Fibroblast of skin of left biceps (primary cell): ENCODE results near the gene RNF138.
"Not testable (repeated sequence)": the region's sequence is repeated elsewhere in the genome, so short reads cannot be mapped to it uniquely, and the experiment has no call there.

ENCODE experiments used
- DNase-seq, 2 experiments: peaks; one replicate each; pipeline ENCODE4 v3.0.0-alpha.2; 2013; ENCODE audit warnings: low read depth in 2 of 2

Gene RNF138, protein sequence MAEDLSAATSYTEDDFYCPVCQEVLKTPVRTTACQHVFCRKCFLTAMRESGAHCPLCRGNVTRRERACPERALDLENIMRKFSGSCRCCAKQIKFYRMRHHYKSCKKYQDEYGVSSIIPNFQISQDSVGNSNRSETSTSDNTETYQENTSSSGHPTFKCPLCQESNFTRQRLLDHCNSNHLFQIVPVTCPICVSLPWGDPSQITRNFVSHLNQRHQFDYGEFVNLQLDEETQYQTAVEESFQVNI

DNA sequence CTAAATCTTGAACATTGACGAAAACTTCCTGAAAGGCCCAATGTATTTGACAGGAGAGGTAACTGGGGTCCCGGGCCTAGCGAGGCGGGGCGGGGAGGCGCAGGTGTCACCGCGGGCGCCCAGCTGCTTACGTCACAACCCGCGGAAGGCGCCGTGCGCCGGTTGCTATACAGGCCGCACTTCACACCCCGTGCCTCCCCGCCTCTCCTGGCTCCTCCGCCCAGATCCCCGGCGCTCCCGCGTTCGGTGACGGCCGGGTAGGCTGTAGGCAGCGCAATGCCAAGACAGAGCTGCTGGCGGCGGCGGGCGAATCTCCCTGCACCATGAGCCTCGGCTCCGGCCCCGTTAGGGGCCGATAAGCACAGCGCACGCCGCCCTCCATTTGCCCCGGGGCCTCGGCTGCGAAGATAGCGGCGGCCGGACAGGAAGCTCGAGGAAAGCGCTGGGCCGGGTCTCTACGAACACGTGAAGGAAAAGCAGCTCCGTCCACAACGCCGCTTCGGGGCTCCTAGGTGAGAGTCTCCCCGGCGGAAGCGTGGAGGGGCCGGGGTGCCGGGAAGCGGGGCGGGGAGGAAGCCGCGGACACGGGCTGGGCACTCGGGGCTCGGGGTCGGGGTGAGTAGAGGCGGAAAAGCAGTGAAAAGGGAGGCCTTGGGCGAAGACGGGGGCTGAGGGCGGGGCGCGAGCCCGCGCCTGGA is at the start of gene RNF138:
TSS of gene RNF138 (plus strand) at position 151 of the 698 bp plus-strand sequence. CDS start 903 bp downstream, outside the sequence.
- peak; percentile 41 to 45 for DNase-seq

DNA sequence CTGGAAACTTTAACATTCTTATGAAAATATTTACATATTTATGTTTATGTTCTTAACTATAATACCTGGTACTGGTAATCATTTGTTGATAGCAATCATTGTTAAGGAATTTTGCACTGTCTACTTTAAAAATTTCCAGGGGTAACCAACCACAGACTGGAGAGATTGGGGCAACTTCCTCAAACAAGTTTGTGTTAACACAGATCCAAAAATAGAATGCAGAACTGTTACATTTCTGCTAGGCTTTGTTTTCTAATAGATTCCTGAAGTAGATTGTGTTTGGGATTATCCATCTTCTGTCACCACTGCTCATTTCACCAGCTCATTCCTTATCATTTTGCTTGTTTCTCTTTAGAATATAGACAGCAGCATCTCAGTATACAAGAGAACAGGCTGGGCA is 49.3 kb upstream of the RNF138 start:
- no peak for DNase-seq

DNA sequence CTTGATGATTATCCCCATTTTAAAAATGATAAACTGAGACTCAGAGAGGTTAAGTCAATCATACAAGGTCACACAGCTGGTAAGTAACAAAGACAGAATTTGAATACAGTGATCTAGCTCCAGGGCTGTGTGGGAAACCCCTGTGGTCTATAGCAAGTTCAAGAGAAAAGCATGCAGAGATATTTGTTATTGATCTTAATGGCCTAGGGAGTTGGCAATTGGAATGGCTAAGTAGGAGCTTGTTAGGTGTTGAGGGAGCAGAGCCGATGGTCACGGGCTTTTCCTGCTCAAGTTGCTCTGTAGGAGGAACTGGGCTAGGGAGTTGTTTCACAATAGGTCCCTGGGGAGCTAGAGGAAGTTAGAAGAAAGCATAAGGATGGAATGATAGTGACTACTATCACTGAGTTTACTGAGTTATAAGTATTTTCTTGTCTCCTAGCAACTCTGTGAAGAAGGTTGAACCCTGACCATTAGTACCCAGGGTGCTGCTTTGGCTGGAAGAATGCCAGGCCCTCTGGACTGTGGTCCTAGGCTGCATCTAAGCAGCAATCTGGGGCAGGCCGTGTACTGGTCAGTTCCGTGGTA is 43.1 kb upstream of the RNF138 start:
- DNase-seq, result peak; percentile 9 to 19

DNA sequence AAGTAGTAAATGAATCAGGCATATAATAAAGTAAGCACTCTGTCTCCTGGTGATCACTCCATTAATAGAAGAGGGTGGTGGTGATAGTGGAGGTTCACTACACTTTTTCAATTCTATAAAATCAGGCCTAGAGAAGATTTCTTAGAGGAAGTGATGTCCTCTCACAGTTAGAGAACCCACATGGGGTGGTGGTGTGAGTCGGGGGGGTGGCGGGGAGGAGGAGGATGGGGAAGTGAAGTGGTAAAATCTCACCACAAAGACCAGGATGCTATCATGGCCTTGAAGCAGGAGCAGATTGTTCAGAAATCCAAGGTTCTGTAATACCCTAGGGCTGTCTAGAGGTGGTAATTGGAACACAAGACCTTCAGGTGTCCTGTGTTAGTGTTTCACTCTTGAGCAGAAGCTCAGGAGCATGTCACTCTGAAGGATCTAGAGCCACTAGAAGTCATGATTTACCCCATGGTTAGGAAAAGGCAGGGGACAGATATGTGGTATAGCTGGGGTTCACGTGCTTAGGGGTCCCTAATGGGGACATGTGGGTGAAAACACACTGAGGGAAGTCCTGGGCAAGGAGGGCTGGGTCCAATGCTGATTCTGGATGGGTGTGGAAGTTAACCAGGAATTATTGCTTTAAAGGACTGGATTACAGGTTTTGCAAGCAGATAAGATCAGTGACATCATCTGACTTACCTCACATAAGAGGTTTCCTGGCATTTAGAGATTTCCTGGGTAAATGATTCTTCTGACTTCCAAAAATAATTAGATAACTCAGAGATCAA is 42.1 kb upstream of the RNF138 start:
- DNase-seq, result no peak

DNA sequence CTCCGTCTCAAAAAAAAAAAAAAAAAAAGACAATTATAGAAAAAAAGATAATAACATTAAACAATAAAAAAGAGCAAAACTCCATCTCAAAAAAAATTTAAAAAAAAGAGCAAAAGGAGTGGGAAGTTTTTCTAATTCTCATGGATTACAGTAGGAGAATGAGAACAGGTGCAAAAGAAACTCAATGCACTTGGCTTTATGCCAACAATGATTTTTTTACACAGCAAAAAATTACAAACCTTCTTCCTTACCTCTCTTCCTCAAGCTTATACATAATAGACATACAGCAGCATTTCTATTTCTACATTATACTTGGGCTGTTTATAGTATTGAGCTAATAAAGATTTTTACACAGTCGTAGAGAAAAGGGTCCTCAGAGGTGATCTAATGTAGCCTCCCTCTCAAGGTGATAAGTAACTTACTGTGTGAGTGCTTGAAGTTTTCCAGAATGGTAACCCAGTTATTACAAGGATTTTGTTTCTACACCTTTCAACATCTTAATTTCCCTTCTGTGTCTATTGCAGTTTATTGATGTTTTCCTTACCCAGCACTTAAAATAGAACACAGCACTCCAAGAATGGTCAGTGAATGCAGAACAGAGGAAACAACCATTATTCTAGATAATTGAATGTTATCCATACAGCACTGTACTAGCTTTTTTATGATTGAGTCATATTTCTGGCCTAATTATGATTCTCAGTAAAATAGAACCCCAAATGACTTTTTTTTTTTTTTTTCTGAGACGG is 34.9 kb upstream of the RNF138 start:
- DNase-seq, result no peak

DNA sequence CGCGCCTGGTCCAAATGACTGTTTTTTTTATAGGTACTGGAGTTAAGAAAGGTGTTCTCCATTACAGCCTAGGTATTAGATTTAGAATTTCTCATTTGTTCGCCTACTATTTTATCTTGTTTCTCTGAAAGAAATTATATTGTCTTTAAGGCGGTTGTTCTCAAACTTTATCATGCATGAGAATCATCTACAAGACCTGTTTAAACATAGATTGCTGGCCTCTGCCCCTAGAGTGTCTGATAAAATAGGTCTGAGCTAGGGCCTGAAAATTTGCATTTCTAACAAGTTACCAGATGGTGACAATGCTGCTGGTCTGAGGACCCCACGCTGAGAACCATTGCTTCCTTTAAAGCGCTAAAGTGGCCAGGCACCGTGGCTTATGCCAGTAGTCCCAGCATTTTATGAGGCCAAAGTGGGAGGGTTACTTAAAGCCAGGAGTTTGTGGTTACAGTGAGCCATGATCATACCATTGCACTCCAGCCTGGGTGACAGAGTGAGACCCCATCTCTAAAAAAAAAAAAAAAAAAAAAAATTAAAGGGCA is 34.0 kb upstream of the RNF138 start:
- DNase-seq, result no peak

DNA sequence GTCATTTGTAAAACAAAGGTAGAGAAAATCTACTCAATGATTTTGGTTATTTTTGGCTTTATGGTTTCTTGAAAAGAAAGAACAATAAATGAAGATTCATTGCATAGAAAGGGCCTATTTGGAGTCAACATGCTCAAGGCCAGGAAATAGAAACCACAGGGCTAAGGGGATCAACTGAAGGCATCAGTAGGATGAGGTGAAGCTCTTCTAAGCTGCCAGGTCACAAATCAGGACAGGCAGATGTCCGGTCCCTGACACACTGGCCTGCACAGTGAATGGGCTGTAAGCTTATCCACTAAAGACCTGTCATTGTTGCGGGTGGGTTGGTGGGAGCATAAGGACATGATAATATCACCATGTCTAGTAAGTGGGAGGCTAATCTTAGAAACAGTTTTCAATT is 31.6 kb upstream of the RNF138 start:
- no peak for DNase-seq

DNA sequence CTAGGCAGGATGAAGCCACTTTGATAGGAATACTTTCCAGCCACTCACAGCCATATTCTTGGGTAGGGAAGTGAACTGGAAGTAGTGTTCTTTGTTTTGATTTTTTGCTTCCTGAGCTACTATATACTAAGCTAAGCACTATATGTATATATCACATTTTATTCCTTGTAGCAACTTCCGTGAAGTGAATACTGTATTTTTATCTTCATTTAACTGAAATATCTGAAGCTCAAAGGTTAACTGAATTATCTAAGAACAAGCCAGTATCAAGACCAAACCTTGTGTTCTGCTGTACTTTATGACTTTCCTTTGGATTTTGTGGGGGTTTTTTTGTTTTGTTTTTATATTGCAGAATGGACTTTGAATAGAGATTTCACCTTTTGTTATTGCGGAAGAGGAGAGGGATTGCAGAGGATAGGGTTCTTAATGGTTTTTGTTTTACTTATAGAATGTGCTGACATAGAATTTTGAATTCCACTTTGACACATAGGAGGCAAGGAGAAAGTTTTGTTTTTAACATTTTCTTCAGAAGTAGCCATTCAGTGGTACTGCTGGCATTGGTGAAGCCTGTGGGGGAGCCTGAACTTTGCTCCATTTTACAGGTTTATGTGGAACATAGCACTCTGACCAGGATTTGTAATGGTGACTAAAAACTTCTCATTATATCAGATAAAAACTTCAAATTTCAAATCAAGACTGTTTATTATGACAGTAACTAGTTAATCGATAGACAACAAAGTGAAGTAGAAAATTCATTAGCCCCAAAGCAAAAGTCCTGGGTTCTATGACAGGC is 24.1 kb upstream of the RNF138 start:
- no peak for DNase-seq

DNA sequence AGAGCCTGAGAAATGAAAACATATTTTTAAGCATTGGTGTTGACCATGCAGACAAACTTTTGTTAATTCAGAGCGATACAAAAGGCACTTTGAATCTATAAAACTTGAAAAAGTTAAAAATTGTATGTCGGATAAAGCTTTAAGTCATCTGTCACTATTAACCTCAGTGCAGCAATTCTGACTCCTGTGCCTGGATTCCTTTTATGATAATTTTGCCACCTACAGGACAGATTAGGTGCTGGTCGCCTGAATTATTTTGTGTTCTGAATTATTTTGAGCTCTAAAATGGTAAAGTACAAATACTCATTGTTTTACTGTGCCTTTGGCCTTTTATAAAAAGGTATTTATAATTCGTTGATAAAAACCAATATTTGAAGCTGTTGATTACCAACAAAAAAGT is 19.4 kb upstream of the RNF138 start:
- no peak for DNase-seq

DNA sequence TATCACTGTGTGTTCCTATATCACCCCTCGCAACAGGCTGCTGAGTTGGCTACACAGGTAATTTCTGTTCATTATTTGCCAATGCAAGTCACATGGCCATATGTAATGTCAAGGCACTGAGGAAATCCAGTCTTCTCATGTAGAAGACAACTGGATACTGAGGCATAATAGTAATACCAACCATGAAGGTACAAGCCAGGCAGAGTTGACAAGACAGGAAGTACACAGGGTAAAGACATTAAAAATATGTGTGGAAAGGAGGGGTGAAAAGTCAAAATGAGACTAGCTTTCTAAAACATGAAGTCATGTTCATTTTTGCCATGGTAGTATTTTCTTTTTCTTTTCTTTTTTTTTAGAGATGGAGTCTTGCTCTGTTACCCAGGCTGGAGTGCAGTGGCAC is 17.5 kb upstream of the RNF138 start:
- DNase-seq, result no peak

DNA sequence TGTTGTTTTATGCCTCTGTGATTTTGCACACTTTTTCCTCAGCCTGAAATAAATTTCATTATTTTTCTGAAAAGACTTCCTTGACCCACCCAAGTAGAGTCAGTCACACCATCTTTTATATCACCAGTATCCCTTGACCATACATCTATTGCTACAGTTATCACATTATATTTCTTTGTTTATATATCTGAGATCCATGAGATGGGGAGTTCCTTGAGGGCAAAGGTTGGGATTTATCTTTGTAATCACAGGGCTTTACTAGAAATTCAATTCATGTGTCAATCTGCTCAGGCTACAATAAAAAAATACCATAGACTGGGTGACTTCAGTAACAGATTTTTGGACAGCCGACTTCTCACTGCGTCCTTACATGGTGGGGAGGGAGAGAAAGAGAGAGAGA is 12.8 kb upstream of the RNF138 start:
- no peak for DNase-seq

DNA sequence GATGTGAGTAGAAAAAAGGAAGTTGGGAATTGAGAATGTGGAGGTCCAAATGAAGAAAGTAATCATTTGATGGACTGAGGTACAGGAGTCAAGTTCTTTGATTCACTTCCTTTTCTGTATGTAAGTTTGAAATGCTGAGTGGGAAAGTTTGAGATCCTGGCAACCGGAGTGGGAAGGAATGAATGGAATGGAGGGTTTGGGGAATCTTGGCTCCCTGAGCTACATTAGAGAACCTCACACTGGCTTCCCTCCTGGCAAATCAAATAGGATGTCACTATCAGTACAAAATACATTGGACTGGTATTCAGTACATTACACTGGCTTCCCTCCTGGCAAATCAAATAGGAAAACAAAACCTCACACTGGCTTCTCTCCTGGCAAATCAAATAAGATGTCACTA is 9.8 kb upstream of the RNF138 start:
- no peak for DNase-seq

DNA sequence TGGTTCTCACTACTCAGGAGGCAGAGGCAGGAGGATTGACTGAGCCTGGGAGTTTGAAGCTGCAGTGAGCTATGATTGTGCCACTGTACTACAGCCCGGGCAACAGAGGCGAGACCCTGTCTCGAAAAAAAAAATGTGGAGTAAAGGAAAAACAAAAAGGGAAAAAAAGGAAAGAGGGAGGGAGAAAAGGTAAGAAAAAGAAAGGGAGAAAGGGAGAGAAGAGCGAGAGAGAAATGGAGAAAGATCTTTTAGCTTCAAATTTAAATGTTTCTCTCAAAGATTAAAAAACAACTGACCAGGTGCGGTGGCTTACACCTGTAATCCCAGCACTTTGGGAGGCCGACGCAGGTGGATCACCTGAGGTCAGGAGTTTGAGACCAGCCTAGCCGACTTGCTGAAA is 7.9 kb upstream of the RNF138 start:
- DNase-seq, result no peak

DNA sequence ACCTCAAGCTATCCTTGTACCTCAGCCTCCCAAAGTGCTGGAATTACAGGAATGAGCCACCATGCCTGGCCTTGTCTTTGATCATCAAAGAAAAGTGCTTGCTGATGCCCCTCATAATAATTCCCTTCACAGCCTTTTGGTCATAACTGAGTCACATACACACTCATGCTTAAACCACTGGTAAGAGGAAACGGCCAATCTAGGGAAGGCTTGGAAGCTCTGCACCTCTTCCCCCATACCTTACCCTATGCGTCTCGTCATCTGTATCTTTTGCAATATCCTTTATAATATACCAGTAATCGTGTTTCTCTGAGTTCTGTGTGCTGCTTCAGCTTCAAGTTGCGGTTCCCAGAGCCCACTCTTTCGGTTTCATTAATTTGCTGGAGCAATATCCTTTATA is 4.8 kb upstream of the RNF138 start:
- no peak for DNase-seq

DNA sequence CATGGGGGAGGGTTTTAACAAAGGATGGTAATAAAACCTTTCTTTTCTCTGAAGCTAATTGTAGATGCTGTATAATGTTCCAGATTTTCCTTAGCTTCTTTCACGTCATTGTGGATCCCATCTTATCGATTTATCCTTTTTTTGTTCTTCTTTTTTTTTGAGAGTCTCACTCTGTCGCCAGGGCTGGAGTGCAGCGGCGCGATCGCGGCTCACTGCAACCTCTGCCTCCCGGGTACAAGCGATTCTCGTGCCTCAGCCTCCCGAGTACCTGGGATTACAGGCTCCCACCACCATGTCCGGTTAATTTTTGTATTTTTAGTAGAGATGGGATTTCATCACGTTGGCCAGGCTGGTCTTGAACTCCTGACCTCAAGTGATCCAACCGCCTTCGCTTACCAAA is 843 bp upstream of the RNF138 start:
- DNase-seq, result not testable (repeated sequence)

DNA sequence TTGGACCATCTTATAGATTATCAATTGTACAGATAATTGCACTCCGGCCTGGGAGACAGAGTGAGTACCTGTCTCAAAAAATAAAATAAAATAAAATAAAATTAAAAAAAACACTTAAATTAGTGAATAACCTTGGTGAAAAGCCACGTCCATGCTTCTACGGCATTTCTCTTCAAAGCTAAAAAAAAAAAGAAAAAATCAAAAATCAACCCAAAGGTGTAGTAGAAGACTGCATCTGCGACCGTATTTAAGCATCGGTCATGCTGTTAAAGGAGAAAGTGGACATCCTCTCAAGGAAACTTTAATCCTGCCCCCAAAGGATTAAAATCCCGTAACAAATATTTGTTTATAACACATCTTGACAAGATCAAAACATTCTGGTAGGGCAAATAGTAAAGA is 350 bp upstream of the RNF138 start:
- DNase-seq, result no peak

DNA sequence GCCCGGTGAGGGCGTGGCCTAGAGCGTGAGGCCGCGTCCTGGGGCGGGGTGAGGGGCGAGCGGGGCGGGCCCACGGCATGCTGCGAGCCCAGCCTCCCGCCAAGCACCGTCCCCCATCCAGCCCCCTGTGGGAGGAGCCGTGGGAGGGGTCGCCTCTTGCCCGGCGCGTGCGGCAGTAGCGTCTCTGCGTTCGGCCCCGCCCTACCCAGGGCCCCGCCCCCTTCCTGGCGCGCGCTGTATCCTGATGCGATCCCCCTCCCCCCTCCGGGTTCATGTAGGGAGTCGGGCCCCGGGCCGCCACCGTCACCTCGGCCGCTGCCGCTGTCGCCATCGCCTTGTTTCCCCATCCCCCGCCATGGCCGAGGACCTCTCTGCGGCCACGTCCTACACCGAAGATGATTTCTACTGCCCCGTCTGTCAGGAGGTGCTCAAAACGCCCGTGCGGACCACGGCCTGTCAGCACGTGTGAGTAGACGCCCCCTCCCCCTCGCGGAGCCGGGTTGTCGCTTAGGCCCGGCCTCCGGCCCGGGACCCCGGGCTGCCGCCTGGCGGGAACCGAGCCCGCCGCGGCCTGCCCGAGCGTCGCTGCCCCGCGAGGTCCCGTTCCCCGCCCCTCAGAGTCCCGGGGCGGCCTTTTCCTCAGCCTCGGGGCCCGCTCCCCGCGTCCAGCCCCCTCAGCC is 888 bp downstream of the RNF138 start:
- DNase-seq, result peak; percentile 93 to 95

DNA sequence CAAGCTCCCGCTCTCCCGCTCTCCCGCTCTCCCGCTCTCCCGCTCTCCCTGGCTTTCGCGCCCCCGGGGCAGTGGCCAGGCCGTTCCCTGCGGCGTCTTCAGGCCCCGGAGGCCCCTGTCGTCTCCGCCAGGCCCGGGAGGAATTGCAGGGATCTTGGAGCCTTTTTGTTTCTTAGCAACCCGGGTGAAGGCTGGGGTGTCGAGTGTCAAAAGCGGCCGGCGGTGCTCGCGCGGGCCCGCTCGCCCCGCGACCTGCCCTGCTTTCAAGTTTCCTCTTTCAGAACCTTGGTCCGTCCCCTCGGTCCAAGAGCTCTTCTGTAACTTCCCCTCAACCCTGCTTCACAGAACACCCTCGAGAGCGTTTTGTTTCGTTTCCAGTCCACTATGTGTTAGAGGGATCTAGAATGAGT is 1.4 kb downstream of the RNF138 start:
- DNase-seq, result peak in 1 of 2 experiments; percentile 10

DNA sequence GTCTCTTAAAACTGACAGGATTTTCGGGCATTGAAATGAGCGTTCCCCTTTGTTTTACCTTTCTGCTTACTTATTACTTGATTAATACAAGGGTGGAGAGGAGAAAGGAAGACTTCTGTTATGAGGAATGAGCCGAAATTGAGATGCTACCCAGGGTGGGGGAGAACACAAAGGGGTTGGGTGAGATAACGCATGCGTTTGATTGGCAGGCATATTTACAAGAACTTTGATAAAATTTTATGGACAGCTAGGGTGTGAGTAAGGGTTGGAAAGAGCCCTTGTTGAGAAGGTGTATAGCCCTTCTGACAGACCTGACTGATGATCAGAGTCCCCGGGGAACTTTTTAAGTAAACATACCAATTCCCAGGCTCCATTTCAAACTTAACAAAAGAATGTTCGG is 1.8 kb downstream of the RNF138 start:
- DNase-seq, result no peak
